DMS153 treated with DMSO at 0.1 percent for 48 hours (cell line): Measurements from ENCODE around the gene ADD3.

Source experiments
- DNase-seq: peaks from one replicate; lab custom pipeline; 2025; ENCODE audit not compliant: unreplicated experiment; lab: John Stamatoyannopoulos, UW

The ADD3 gene

GRCh38 chr10:110007701-110008517 is at the start of gene ADD3:
Gene ADD3, plus strand, starts transcription at chr10:110007984. Its CDS starts 92,670 bp downstream, at chr10:110100654.
- DNase-seq = peak; percentile 80

GRCh38 chr10:109958059-109958458 is 49.7 kb upstream of the ADD3 start:
- no peak for DNase-seq

GRCh38 chr10:109959259-109960145 is 48.3 kb upstream of the ADD3 start:
- no peak for DNase-seq

GRCh38 chr10:109960682-109961081 is 47.1 kb upstream of the ADD3 start:
- no peak for DNase-seq

GRCh38 chr10:109961174-109962001 is 46.4 kb upstream of the ADD3 start:
- DNase-seq = peak; percentile 51

- DNase-seq = no peak
Observed at GRCh38 chr10:109962247-109962646, 45.5 kb upstream of the ADD3 start.

GRCh38 chr10:109963439-109963838 is 44.3 kb upstream of the ADD3 start:
- no peak for DNase-seq

GRCh38 chr10:109964318-109964717 is 43.5 kb upstream of the ADD3 start:
- no peak for DNase-seq

GRCh38 chr10:109966961-109967738 is 40.6 kb upstream of the ADD3 start:
- no peak for DNase-seq

- DNase-seq = no peak
Observed at GRCh38 chr10:109967739-109968088, 40.1 kb upstream of the ADD3 start.

GRCh38 chr10:109968953-109969759 is 38.6 kb upstream of the ADD3 start:
- no peak for DNase-seq

- no peak for DNase-seq
Observed at GRCh38 chr10:109969760-109970346, 37.9 kb upstream of the ADD3 start.

GRCh38 chr10:109971634-109972033 is 36.1 kb upstream of the ADD3 start:
- no peak for DNase-seq

GRCh38 chr10:109972372-109973001 is 35.3 kb upstream of the ADD3 start:
- no peak for DNase-seq

GRCh38 chr10:109973326-109973829 is 34.4 kb upstream of the ADD3 start:
- no peak for DNase-seq

GRCh38 chr10:109974504-109975191 is 33.1 kb upstream of the ADD3 start:
- DNase-seq = no peak

GRCh38 chr10:109975244-109976190 is 32.3 kb upstream of the ADD3 start:
- DNase-seq = no peak
